ENCODE data around the gene TMEM106A.
A peak's percentile ranks its signal among the peaks of the same experiment; 100 is the strongest.
"Not testable (repeated sequence)": the region's sequence is repeated elsewhere in the genome, so short reads cannot be mapped to it uniquely, and the experiment has no call there.

The TMEM106A gene, protein sequence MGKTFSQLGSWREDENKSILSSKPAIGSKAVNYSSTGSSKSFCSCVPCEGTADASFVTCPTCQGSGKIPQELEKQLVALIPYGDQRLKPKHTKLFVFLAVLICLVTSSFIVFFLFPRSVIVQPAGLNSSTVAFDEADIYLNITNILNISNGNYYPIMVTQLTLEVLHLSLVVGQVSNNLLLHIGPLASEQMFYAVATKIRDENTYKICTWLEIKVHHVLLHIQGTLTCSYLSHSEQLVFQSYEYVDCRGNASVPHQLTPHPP

DNA sequence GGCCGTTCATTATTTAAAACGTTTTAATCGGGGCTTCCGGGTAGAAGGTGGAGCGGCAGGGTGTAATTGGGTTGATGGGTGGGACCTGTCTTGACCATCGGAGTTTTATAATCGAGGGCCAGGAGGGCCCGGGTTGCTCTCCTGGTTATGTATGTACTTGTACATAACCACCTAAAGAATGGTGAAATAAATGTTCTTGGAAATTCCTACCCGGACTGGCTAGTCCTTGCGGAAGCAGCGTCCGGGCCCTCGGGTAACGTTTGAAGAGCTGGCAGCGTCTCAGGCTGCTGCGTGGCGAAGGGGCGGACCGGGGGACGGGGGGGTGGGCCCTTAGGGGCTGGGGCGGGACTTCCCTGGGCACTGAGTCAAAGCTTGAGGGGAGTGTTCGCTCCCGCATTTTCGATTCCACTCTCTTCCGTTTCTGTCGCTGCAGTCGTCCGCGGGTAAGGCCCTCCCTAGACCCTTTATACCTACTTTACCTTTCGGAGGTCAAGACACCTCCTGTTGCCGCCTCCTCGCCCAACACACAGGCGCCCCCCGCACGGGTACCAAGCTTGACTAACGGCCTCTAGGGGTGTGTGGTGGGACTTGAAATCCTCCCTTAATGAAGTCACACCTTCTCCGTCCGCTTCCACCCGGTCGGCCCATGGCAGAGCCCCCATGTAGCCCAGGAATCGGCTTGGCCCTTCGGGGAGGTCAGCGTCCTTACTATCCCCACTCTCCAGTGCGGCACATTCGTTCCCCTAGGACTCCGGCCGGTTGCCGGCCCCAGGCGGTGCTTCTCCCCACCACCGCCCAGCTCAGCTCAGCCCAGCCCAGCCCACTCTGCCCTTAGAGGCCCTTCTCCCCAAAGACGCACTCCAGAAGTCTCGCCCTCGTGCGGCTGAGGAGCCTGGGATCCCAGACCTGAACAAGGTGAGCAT, at the start of gene TMEM106A:
Gene TMEM106A (plus strand): TSS at position 396 of the 923 bp plus-strand sequence. CDS start 1,167 bp downstream, outside the sequence.
- DNase-seq, result peak; percentile 95 to 97 (median 96)

DNA sequence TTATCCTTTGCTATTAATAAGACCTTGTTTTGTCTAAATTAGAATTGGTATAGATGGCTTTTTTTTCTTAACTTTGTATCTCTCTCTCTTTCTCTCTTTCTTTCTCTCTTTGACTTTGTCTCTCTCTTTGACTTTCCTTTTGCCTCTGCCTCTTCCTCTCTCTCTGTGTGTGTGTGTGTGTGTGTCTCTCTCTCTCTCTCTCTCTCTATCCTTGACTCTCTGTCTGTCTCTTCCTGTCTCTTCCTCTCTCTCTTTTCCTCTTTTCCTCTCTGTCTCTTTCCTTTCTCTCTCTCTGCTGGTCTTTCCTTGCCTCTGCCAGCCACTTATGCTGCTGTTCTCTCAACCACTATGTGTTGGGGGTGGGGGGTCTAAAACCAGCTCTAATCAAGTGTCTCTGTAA, 45.7 kb upstream of the TMEM106A start:
- not testable (repeated sequence) for DNase-seq

GRCh38 chr17:43169561-43170139, 42.0 kb upstream of the TMEM106A start:
- peak in 1 of 3 donors; percentile 9 for DNase-seq

GRCh38 chr17:43170140-43170765, 41.4 kb upstream of the TMEM106A start:
- peak; percentile 93 to 96 (median 94) for DNase-seq

- DNase-seq, result peak; percentile 96 to 98 (median 98)
Measured at GRCh38 chr17:43170766-43171585, 40.7 kb upstream of the TMEM106A start, which contains the start of gene NBR1. Gene NBR1 (plus strand): TSS chr17:43171214. CDS start chr17:43175800, 4,586 bp downstream.

- DNase-seq, result peak; percentile 87 to 98 (median 97)
Measured at GRCh38 chr17:43171586-43172487, 39.8 kb upstream of the TMEM106A start.

DNA sequence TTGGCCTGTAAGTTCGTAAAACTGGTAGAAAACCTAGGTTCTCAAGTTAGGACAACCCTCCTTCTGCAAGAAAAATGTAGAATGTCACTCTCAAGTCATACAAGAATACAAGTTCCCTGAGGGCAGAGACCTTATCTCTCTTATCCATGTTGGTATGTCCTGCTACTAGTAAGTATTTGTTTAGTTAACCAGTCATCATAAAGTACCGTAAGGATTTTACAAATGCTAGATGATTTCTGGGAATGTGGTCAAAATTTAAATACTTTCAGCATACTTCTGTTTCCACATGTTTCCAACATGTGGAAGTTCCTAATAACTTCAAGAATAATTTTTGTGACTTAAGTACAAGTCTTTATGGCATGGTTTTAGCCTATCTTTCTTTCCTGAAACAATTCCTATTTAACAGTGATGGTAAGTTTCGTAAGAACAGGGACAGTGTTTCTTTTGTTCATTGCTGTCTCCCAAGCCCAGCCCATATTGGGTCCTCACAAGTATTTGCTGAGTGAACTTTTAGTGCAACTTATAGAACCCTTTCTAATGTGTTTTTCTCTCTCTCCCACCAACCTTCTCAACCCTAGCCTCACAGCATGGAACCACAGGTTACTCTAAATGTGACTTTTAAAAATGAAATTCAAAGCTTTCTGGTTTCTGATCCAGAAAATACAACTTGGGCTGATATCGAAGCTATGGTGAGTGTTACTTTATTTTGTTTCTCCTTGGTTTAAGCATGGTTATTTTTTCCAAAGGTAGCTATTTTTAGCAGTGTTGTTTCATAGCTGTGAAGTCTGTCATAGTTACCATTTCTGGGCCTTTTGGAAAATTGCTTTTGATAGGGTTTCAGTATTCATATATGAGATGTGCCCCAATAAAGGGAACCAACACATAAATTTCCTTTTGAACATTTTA, 36.2 kb upstream of the TMEM106A start:
- peak in 1 of 3 donors; percentile 14 for DNase-seq

DNA sequence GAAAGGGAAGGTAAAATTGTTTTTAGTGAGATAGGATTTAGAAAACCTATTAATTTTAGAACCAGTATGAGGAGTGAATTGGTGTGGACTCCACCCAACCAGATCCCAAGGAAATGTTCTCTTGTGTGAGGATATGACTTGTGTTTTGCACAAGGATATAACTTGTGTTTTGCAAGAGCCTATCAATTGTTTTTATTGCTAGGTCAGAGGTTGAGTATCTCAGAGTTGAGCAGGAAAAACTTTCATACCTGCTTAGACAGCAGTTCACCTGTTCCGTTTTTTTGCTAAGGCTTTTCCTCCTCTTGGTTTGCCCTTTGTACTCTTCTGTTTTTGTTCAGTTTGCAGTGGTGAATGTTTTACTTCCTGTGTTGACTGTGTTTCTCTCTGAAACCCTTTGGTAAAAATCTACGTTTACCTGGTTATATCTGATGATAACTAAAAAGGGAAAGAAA, 35.5 kb upstream of the TMEM106A start:
- no peak for DNase-seq

DNA sequence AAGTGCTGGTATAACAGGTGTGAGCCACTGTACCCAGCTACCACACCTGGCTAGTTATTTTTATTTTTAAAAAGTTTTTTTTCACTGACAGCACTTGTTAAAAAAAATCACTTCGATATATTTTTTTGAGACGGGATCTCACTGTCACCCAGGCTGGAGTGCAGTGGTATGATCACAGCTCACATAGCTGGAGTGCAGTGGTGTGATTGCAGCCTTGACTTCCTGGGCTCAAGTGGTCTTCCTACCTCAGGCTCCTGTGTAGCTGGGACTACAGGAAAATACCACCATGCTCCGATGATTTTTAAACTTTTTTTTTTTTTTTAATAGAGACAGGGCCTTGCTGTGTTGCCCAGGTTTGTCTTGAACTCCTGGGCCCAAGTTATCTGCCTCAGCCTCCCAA, 27.8 kb upstream of the TMEM106A start:
- DNase-seq, result no peak

GRCh38 chr17:43186656-43187055, 25.0 kb upstream of the TMEM106A start:
- not testable (repeated sequence) for DNase-seq

- no peak for DNase-seq
Measured at GRCh38 chr17:43193251-43193650, 18.4 kb upstream of the TMEM106A start.

- no peak for DNase-seq
Measured at GRCh38 chr17:43199633-43200032, 12.0 kb upstream of the TMEM106A start.

DNA sequence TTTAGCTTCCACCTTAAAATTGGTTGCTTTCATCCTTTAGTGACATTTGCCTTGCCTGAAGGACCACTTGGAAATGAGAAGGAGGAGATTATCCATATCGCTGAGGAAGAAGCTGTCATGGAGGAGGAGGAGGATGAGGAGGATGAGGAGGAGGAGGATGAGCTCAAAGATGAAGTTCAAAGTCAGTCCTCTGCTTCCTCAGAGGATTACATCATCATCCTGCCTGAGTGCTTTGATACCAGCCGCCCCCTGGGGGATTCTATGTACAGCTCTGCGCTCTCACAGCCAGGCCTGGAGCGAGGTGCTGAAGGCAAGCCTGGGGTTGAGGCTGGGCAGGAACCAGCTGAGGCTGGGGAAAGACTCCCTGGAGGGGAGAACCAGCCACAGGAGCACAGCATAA, 11.5 kb upstream of the TMEM106A start:
- DNase-seq, result no peak

DNA sequence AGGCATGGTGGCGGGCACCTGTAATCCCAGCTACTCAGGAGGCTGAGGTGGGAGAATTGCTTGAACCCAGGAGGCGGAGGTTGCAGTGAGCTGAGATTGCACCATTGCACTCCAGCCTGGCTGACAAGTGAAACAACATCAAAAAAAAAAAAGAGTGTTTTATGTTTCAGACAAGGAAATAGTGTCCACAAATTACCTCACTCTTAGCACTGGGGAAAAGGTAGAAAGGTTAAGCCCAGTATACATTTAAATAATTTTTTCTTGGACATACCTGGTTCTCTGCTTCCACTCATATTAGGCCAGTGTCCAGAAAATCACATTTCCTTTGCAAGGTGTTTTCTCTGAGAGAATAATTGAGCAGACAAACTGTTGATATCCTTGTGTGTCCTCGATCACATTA, 8.7 kb upstream of the TMEM106A start:
- DNase-seq, result not testable (repeated sequence)

- no peak for DNase-seq
Measured at GRCh38 chr17:43210576-43210975, 1.1 kb upstream of the TMEM106A start.

DNA sequence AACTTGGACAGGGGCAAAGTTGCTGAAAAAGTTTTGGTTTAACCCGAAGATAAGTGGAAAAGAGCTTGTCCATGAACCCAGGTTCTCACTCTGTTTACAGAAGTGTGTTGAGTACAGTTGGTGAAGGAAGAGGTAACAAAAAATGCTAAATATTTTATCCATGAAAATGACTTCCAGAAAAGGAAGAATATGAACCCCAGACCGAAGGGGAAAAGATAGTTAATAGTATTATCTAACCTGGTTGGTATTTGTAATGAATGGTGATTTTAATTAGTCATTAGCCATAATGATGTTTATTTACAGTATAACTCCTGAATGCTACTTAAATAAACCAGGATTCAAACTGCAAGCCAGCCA, 574 bp upstream of the TMEM106A start:
- no peak for DNase-seq

DNA sequence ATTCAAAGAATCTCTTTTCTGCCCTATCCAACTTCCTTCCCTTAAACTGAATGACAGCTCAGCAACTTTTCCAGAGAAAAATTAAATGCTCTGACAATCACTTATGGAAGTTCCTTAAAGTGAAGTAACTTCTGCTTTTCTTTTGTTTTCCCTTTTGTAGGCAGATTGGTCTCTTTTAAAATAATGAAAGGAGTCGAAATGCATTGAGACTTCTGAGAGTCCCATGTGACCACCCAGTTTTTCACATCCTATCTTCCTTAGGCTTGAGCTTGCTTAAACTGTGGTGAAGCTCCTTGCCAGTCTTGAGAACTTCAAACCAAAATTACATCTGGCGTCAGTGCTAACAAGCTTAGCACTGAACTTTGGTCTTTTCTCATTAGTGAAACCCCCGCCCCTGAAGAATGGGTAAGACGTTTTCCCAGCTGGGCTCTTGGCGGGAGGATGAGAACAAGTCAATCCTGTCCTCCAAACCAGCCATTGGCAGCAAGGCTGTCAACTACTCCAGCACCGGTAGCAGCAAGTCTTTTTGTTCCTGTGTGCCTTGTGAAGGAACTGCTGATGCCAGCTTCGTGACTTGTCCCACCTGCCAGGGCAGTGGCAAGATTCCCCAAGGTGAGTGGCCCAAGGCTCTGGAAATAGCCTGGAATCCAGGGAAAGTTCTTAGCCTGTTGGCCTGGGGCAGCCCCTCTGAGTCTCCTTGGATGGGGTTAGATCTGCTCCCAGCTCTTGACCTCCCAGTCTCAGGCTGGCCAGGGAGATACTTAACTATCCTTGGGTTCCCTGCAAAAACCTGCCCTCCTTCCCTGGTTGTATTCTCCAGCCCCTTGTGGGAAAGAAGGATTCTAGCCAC, 1.2 kb downstream of the TMEM106A start:
- peak; percentile 69 to 94 (median 90) for DNase-seq

- no peak for DNase-seq
Measured at GRCh38 chr17:43213545-43213944, 1.9 kb downstream of the TMEM106A start.

DNA sequence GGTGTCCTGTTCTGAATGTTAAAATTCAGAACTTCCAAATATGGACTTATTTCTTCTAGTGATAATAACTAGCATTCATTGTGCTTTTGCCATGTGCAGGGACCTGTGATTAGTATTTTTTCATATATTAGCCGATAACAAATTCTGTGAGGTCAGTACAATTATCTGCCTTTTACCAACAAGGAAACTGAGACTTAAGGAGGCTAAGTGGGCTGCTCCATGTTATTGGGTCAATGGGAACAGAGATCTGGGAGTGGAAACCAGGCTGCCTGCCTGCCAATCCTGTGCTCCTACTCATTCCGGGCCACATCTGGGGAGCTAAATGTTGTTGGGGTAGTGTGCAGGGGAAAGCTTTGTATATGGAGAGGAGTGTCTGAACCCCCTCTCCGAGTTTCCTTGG, 3.7 kb downstream of the TMEM106A start:
- no peak for DNase-seq
